NCI-H1417 treated with DMSO at 0.1 percent for 48 hours (cell line): ENCODE results near the gene CORO2A.
A peak's percentile ranks its signal among the peaks of the same experiment; 100 is the strongest.
"Not testable (repeated sequence)": the region's sequence is repeated elsewhere in the genome, so short reads cannot be mapped to it uniquely, and the experiment has no call there.

ENCODE experiments used
- DNase-seq: peaks from one replicate; lab custom pipeline; 2025; lab: John Stamatoyannopoulos, UW

Gene CORO2A

GRCh38 chr9:98135938-98136337 lies 56.5 kb downstream of the CORO2A start:
- DNase-seq = no peak

DNA sequence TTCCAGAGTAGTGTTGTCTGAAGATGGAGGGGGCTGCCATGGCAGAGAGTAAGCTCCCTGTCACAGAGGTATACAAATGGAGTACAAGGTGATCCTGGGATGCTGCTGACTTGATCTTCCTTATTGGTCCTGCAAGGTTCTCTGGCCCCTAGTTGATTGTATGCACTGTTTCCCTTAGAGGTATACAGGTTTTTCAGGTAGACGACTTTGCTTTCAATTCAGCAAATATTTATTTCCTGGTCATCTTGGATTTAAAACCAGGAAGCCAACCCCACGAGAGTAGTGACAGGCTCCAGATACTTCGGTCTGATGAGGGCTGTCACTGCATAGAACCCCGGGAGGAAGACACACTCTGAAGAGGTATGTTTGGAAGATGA lies 56.9 kb downstream of the CORO2A start:
- no peak for DNase-seq

- no peak for DNase-seq
Measured at GRCh38 chr9:98134702-98135557, 57.5 kb downstream of the CORO2A start.

DNA sequence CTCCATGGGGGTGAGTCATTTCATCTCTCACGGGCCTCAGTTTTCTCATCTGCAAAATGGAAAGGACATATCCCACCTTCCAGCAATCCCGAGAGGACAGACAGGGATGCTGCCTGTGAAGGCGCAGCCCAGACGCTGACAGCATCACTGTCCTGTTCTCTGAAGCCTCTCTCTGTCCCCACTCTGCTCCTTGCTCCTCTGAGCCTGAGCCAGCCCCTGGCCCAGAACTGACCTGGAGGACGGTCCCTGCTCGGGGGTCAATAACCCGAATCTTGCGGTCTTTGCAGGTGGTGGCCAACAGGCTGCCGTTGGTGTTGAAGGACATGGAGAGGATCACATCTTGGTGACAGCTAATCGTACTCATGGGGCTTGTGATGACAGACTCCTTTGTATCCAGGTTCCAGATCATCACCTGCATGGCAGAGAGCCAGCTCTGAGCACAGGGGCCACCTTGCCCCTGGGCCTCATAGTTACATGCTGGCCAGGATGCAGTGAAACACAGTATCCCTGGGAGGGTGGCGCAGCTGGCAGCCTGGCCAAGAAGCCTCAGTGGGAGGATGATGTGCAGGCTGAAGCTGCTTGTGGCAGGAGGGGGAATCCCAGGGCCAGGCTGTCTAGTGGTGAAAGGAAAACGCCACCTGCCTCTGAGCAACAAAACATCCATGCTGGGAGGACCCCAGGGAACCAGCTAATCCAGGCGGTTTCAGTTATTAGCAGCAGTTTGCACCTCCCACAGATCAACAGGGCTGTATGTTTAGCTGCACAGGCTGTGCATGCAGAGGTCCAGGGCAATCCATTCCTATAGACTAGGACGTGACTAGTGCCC lies 59.4 kb downstream of the CORO2A start:
- peak; percentile 94 for DNase-seq

- DNase-seq = no peak
Measured at GRCh38 chr9:98132158-98132557, 60.3 kb downstream of the CORO2A start.

DNA sequence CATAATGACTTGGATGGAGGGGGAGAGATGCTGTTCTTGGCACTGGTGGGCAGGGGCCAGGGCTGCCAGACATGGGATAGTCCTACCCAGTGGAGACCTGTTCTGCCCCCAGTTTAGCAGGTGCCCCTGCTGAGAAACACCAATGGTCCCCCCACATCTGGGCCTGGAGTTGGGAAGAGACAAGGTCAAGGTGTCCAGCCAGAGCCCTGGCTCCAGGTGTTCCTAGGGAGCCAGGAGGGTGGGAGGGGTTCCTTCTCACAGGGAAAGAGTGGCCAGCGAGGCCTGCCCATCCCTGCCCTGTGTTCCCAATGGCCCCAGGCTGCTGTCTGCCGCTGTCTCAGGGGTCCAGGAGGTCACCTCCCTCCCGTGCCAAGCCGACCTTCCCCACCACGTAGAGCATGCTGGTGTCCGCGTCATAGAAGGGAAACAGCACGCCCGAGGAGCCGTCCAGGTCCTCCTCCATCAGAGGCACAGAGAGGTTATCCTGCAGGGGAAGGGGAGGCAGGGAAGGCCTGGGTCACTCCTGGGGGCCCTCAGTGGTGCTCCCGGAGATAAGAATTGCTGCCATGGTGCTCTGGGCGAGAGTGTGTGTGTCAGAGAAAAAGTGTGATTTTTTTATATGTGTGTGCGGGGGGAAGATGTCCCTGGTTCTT lies 61.7 kb downstream of the CORO2A start:
- no peak for DNase-seq

DNA sequence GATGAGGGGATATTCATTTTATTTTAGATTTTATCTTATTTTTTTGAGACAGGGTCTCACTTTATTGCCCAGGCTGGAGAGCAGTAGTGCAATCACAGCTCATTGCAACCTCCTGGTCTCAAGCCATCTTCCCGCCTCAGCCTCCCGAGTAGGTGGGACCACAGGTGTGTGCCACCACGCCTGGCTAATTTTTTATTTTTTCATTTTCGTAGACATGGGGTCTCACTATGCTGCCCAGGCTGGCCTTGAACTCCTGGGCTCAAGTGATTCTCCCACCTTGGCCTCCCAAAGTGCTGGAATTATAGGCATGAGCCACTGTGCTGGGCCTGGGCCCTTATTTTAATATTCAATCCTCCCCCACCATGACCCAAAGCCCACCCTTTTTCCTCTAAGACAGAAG lies 62.4 kb downstream of the CORO2A start:
- DNase-seq = not testable (repeated sequence)

- DNase-seq = no peak
Measured at GRCh38 chr9:98129451-98129881, 63.0 kb downstream of the CORO2A start.

GRCh38 chr9:98128316-98128715 lies 64.1 kb downstream of the CORO2A start:
- DNase-seq = no peak

DNA sequence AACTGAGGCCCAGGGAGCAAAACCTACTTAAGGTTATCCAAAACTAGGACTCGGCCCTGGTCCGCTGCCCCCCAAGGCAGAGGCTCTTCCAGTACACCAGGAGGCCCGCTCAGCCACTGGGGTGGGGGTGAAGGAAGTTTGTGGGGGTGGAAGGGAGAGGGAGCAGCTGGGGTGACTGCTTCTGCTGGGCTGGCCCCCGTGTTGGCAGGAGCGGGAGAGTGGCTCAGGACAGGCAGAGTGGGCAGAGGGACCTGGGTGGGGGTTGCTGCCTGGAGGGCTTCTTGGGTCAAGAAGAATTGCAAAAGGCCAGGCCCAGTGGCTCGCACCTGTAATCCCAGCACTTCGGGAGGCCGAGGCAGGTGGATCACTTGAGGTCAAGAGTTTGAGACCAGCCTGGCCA lies 65.2 kb downstream of the CORO2A start:
- DNase-seq = no peak

GRCh38 chr9:98124637-98125426 lies 67.6 kb downstream of the CORO2A start:
- DNase-seq = no peak

- DNase-seq = not testable (repeated sequence)
Measured at GRCh38 chr9:98124091-98124490, 68.3 kb downstream of the CORO2A start.

DNA sequence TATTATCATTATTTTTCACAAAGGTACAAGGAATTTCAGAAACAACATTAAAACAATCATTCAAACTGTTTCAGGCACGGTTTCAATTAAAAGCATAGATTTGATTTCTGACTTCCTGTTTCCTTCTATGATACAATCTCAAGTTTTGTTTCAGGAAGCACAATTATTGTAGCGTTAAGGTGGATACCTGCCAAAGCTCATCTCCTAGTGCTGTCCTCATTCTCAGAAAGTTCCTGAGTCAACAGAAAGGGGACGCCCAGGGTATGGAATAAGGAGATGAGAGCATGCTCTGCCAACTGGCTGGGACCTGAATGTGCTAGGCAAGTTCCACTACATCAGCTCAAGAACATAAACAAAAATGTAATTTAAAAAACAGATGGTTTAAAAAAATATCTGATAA lies 71.4 kb downstream of the CORO2A start:
- no peak for DNase-seq

- DNase-seq = no peak
Measured at GRCh38 chr9:98120476-98120875, 72.0 kb downstream of the CORO2A start.

GRCh38 chr9:98118640-98119601 lies 73.5 kb downstream of the CORO2A start, which contains the start of gene TRIM14:
TSS of gene TRIM14 (minus strand) at chr9:98119222. CDS start at chr9:98119188, 34 bp downstream.
- no peak for DNase-seq

DNA sequence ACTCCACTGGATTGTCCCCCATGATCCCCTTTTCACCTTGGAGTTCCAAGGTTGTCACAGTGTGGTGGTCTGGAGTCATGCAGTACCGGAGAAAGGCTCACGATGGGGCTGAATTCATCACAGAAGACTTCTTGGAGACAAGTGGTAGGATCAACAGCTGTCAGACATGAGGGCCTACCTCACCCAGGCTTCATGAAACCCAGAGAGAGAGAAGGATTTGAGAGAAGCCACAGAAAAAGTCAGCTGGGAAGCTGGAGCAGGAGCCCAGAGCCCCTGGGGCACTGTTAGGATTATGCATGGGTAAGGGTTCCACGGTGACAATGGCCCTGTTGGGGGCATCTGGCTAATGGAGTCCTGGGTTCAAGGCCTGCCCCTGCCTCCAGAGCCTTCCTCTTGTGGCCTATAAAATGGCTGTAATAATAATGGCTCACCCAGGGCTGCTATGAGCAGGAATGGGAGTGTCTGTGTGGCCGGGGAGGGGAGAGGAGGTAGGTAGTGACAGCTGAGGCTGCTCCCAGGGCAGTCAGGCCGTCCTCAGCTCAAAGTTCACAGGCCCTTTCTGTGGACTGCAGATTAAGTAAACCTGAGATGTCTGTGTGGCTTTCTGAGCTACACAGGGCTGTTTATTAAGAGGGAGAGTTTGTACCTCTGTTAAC lies 74.3 kb downstream of the CORO2A start:
- DNase-seq = no peak

- not testable (repeated sequence) for DNase-seq
Measured at GRCh38 chr9:98117097-98117496, 75.3 kb downstream of the CORO2A start.

DNA sequence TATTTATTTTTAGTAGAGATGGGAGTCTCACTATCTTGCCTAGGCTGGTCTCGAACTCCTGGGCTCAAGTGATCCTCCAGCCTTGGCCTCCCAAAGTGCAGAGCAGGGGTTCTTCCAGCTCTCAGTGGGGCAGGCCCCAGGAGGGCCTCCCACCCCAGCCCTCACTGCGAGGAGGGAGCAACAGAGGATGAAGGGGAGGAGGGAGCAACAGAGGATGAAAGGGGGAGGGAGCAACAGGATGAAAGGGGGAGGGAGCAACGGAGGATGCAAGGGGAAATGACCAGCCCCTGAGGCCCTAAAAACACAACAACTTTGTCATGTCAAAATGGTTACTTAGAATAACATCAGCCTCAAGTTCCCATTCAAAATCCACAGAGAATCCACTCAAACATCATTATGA lies 83.4 kb downstream of the CORO2A start:
- no peak for DNase-seq

- no peak for DNase-seq
Measured at GRCh38 chr9:98108531-98109031, 83.9 kb downstream of the CORO2A start.

- DNase-seq = no peak
Measured at GRCh38 chr9:98107926-98108325, 84.5 kb downstream of the CORO2A start.
